SK-N-MC (cell line): ENCODE data around the gene AKAP17A.

ENCODE experiments used
- EZH2 ChIP-seq: fragments of 200-600 bp; sonication (generic); IDR thresholded peaks from one replicate; pipeline ENCODE4 v1.6.1; 2017; ENCODE audit warnings: antibody characterized with exemption
- FOXP2 ChIP-seq: optimal IDR thresholded peaks from 2 replicates; pipeline ENCODE3; 2011; ENCODE audit warnings: mild to moderate bottlenecking, moderate library complexity; ENCODE audit not compliant: insufficient read depth; ENCODE audit errors: extremely low read length, control extremely low read depth
- POLR2AphosphoS5 ChIP-seq: IDR thresholded peaks from 2 replicates; pipeline ENCODE4 v1.6.1; 2012; ENCODE audit warnings: mild to moderate bottlenecking, low read depth, low read length, borderline replicate concordance

DNA sequence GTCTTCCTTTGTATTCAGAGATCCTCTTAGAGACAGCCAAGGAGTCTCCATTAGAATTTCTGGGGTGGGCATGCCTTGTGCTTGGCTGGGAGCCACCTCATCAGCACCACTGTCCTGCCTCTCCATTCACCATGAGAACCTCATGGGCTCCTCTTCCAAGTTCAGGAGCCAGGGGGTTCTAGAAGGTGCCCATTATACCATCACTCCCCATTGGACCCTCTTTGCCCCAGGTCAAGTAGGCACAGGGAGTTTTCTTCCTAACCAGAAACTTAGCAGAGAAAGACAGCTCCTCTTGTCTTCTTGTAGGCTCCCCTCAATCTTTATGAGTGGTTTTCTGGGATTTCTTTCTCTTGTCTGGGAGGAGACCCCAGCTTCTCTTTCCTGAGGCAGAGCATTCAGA, 54.6 kb downstream of the AKAP17A start:
- no peak for TF ChIP-seq POLR2AphosphoS5
- no peak for TF ChIP-seq EZH2
- TF ChIP-seq FOXP2 = no peak
